Stomach (tissue), 9 donors: ENCODE data around the gene PKD1. TPM values are rescaled to one million over a fixed set of nuclear protein-coding genes. Genes with fewer than 3 reads are reported as not detected.
A peak's percentile ranks its signal among the peaks of the same experiment; 100 is the strongest.

Experiments
- DNase-seq, 2 donors: peaks; one replicate each; pipeline versions ENCODE4 v3.0.0 to v3.0.0-alpha.2; 2013 to 2019
- H3K27ac ChIP-seq, 5 donors: fragments of 200-600 bp in 4 of 5; sonication (generic) in 4 of 5; one replicate each; pipeline ENCODE4 v1.5.1; 2013 to 2019; ENCODE audit warnings: mild to moderate bottlenecking in 1 of 5, moderate library complexity in 1 of 5
- H3K27me3 ChIP-seq, 3 donors: fragments of 200-600 bp; sonication (generic); one replicate each; pipeline ENCODE4 v1.5.1; 2017 to 2019; ENCODE audit warnings: mixed run types in 1 of 3
- H3K36me3 ChIP-seq, 4 donors: fragments of 200-600 bp; sonication (generic); 1 replicate in 3 of 4; 2 replicates in 1 of 4; pipeline ENCODE4 v1.5.1; 2016 to 2019
- H3K4me1 ChIP-seq, 4 donors: fragments of 200-600 bp; sonication (generic); one replicate each; pipeline ENCODE4 v1.5.1; 2016 to 2019
- H3K4me3 ChIP-seq, 4 donors: fragments of 200-600 bp; sonication (generic) in 3 of 4; one replicate each; pipeline ENCODE4 v1.5.1; 2016 to 2019; ENCODE audit warnings: mild to moderate bottlenecking in 1 of 4
- H3K9me3 ChIP-seq, 4 donors: fragments of 200-600 bp; sonication (generic); one replicate each; pipeline ENCODE4 v1.5.1; 2016 to 2019
- EP300 ChIP-seq: sonication (generic); formaldehyde crosslinking; IDR thresholded peaks from one replicate; pipeline ENCODE4 v1.6.1; 2017; ENCODE audit warnings: antibody characterized with exemption
- POLR2A ChIP-seq, 4 donors: fragments of 450-650 bp; IDR thresholded peaks; one replicate each; pipeline ENCODE4 v1.6.1; 2016; ENCODE audit warnings: antibody characterized with exemption in 4 of 4, control low read depth in 2 of 4, mild to moderate bottlenecking in 1 of 4, moderate library complexity in 1 of 4
- POLR2AphosphoS5 ChIP-seq, 3 donors: sonication (generic); formaldehyde crosslinking; IDR thresholded peaks; one replicate each; pipeline ENCODE4 v1.6.1; 2016; ENCODE audit warnings: antibody characterized with exemption in 3 of 3
- WGBS, 5 donors: extraction: QIAGEN DNeasy Blood & Tissue Kit in 3 of 5; methylation state at CpG; one replicate each; pipeline versions ENCODE4 v1.1.5 to v1.1.7; 2013 to 2018; 5-methylcytosine and 5-hydroxymethylcytosine counted together
- intact Hi-C: fragments of 100-400 bp; cut with DNase I; formaldehyde crosslinking; loops from one replicate; pipeline ENCODE4 v1.15.1; 2023; ENCODE audit warnings: low total_unique reads
- polyA plus RNA-seq, 3 donors: library from polyadenylated mRNA; stranded (reverse); fragments of 200-250 nt; gene quantifications; one replicate each; pipeline ENCODE4 v1.2.3, GENCODE V29; 2013
- total RNA-seq, 5 donors: library from RNA; depleted of rRNA; stranded (reverse); fragments of >200 nt; gene quantifications; one replicate each; pipeline versions ENCODE4 v1.1.0 to v1.2.3, GENCODE V29; 2014 to 2016
- TF ChIP-seq, protein P1 (sequence below), 7 experiments: fragments of 450-650 bp in 4 of 7; fragments of 200-600 bp in 3 of 7; sonication (generic) in 3 of 7; IDR thresholded peaks; one replicate each; pipeline ENCODE4 v1.5.1; 2016 to 2019; ENCODE audit warnings: antibody characterized with exemption in 7 of 7, control low read depth in 2 of 7, mild to moderate bottlenecking in 1 of 7
- donor health status: healthy with polysubstance abuse.
- donor health status: Bipolar disorder and iron deficiency.
- donor health status: healthy.

The PKD1 gene
- total and polyA plus RNA-seq, 8 donors, result 10.4 to 776 (median 90.7) TPM

GRCh38 chr16:2084895-2085625 lies 50.6 kb downstream of the PKD1 start:
- intact Hi-C loops, result loop anchor here (10.0 kb wide), 1 partner anchor 60 kb away; the partner anchor contains the start of gene NHERF2
- no peak for DNase-seq
- H3K4me3 ChIP-seq, result no peak overlapping the region
- H3K27ac ChIP-seq, result no peak overlapping the region
- no peaks in the 10 kb centered on the region for H3K9me3 ChIP-seq
- H3K36me3 ChIP-seq, result peaks cover 69 to 100% (median 100%) of the 10 kb centered on the region in 4 donors
- H3K27me3 ChIP-seq, result no peaks in the 10 kb centered on the region
- TF ChIP-seq POLR2A (IDR thresholded peaks at IDR 0.05), result no peak
- TF ChIP-seq POLR2AphosphoS5 (IDR thresholded peaks at IDR 0.05), result no peak
- no peak for TF ChIP-seq EP300
- TF ChIP-seq, protein P1, sequence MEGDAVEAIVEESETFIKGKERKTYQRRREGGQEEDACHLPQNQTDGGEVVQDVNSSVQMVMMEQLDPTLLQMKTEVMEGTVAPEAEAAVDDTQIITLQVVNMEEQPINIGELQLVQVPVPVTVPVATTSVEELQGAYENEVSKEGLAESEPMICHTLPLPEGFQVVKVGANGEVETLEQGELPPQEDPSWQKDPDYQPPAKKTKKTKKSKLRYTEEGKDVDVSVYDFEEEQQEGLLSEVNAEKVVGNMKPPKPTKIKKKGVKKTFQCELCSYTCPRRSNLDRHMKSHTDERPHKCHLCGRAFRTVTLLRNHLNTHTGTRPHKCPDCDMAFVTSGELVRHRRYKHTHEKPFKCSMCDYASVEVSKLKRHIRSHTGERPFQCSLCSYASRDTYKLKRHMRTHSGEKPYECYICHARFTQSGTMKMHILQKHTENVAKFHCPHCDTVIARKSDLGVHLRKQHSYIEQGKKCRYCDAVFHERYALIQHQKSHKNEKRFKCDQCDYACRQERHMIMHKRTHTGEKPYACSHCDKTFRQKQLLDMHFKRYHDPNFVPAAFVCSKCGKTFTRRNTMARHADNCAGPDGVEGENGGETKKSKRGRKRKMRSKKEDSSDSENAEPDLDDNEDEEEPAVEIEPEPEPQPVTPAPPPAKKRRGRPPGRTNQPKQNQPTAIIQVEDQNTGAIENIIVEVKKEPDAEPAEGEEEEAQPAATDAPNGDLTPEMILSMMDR (IDR thresholded peaks at IDR 0.05), result no peak
- peaks cover 15 to 50% (median 35%) of the 10 kb centered on the region in 4 donors for H3K4me1 ChIP-seq
- 86 to 91% (median 91%) methylated on average over 22 to 29 of the region's 29 CpGs for WGBS, 5 donors

- Histone ChIP-seq H3K27me3 (no peaks in the 10 kb centered on the region), H3K4me3 (no peak overlapping the region), H3K9me3 (no peaks in the 10 kb centered on the region), H3K36me3 (peaks cover 67 to 100% (median 100%) of the 10 kb centered on the region in 4 donors), H3K27ac (no peak overlapping the region), H3K4me1 (peaks cover 13 to 40% (median 27%) of the 10 kb centered on the region in 4 donors)
- WGBS, 5 donors, result 91 to 93% (median 92%) methylated on average over 25 to 44 of the region's 44 CpGs
- TF ChIP-seq POLR2A (IDR thresholded peaks at IDR 0.05), result no peak
- intact Hi-C loops, result loop anchor here (10.0 kb wide), 1 partner anchor 59 kb away; the partner anchor contains the start of gene NHERF2
- DNase-seq, result no peak
Measured at GRCh38 chr16:2083876-2084780, 51.6 kb downstream of the PKD1 start.

DNA sequence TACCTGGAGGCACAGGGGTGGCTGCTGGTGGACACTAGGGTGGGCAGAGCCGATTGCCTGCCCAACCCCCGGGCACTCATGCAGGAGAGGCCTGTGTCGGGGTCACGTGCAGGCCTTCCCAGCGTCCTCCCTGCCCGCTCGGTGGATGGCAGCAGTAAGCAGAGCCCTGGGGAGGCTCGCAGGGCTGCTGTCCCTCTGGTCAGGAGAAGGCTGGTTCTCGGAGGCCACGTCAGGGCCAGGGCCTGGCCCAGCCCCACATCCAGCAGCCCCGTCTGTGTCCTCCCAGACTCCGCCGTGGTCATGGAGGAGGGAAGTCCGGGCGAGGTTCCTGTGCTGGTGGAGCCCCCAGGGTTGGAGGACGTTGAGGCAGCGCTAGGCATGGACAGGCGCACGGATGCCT lies 52.3 kb downstream of the PKD1 start:
- Histone ChIP-seq H3K27ac (peak overlapping the region in 2 of 5 donors; percentile 10 to 63), H3K4me1 (peaks cover 13 to 40% (median 24%) of the 10 kb centered on the region in 4 donors), H3K27me3 (no peaks in the 10 kb centered on the region), H3K4me3 (no peak overlapping the region), H3K9me3 (no peaks in the 10 kb centered on the region), H3K36me3 (peaks cover 62 to 100% (median 100%) of the 10 kb centered on the region in 4 donors)
- intact Hi-C loops, result loop anchor here (10.0 kb wide), 1 partner anchor 59 kb away; the partner anchor contains the start of gene NHERF2
- 74 to 88% (median 81%) methylated on average over 3 to 19 of the region's 19 CpGs for WGBS, 5 donors
- TF ChIP-seq POLR2A (IDR thresholded peaks at IDR 0.05) (no peak), POLR2AphosphoS5 (IDR thresholded peaks at IDR 0.05) (no peak), EP300 (no peak)
- TF ChIP-seq, protein P1 (IDR thresholded peaks at IDR 0.05), result no peak
- DNase-seq, result no peak

- TF ChIP-seq, protein P1 (IDR thresholded peaks at IDR 0.05), result no peak
- TF ChIP-seq POLR2A (IDR thresholded peaks at IDR 0.05) (no peak), POLR2AphosphoS5 (IDR thresholded peaks at IDR 0.05) (no peak), EP300 (no peak)
- WGBS, 5 donors, result 49 to 83% (median 73%) methylated on average over 13 to 16 of the region's 16 CpGs
- peaks cover 57 to 100% (median 100%) of the 10 kb centered on the region in 4 donors for H3K36me3 ChIP-seq
- H3K27ac ChIP-seq, result peak overlapping the region; percentile 38 to 70 (median 65)
- no peaks in the 10 kb centered on the region for H3K9me3 ChIP-seq
- no peaks in the 10 kb centered on the region for H3K27me3 ChIP-seq
- intact Hi-C loops, result loop anchor here (10.0 kb wide), 1 partner anchor 58 kb away; the partner anchor contains the start of gene NHERF2
- H3K4me1 ChIP-seq, result peaks cover 13 to 40% (median 24%) of the 10 kb centered on the region in 4 donors
- peak in 1 of 2 donors; percentile 87 for DNase-seq
- H3K4me3 ChIP-seq, result no peak overlapping the region
Measured at GRCh38 chr16:2082983-2083364, 52.7 kb downstream of the PKD1 start.
